ENCODE results near the gene ALG12. TPM values are rescaled to one million over a fixed set of nuclear protein-coding genes. Genes with fewer than 3 reads are reported as not detected.

ALG12 gene
- total RNA-seq, 1 donor from 2014 or later = 17.0 TPM

GRCh38 chr22:49944399-49944891 is 26.2 kb upstream of the ALG12 start:
- H3K4me3 ChIP-seq = no peak overlapping the region
- no peak overlapping the region for H3K27ac ChIP-seq (replicated peaks)
- H3K27me3 ChIP-seq (ENCODE audit: low read depth) = no peaks in the 10 kb centered on the region
- intact Hi-C loops (cut with micrococcal nuclease) = no loop called here
- no peaks in the 10 kb centered on the region for H3K36me3 ChIP-seq
- no peak for DNase-seq
- TF ChIP-seq CTCF (IDR thresholded peaks at IDR 0.05; ENCODE audit: borderline replicate concordance) = no peak
- H3K4me1 ChIP-seq = peaks cover 18% of the 10 kb centered on the region
- no peaks in the 10 kb centered on the region for H3K9me3 ChIP-seq (replicated peaks)

GRCh38 chr22:49943771-49944398 is 25.6 kb upstream of the ALG12 start:
- Histone ChIP-seq H3K4me3 (no peak overlapping the region), H3K36me3 (no peaks in the 10 kb centered on the region), H3K4me1 (peaks cover 17% of the 10 kb centered on the region), H3K27ac (replicated peaks) (no peak overlapping the region), H3K27me3 (ENCODE audit: low read depth) (no peaks in the 10 kb centered on the region), H3K9me3 (replicated peaks) (no peaks in the 10 kb centered on the region)
- TF ChIP-seq CTCF (IDR thresholded peaks at IDR 0.05; ENCODE audit: borderline replicate concordance) = no peak
- intact Hi-C loops (cut with micrococcal nuclease) = no loop called here
- no peak for DNase-seq

GRCh38 chr22:49943405-49943765 is 25.1 kb upstream of the ALG12 start:
- Histone ChIP-seq H3K36me3 (no peaks in the 10 kb centered on the region), H3K9me3 (replicated peaks) (no peaks in the 10 kb centered on the region), H3K4me3 (no peak overlapping the region), H3K4me1 (peaks cover 17% of the 10 kb centered on the region), H3K27ac (replicated peaks) (no peak overlapping the region), H3K27me3 (ENCODE audit: low read depth) (no peaks in the 10 kb centered on the region)
- DNase-seq = no peak
- no peak for TF ChIP-seq CTCF (IDR thresholded peaks at IDR 0.05; ENCODE audit: borderline replicate concordance)
- intact Hi-C loops (cut with micrococcal nuclease) = no loop called here

- H3K4me3 ChIP-seq = no peak overlapping the region
- TF ChIP-seq CTCF (IDR thresholded peaks at IDR 0.05; ENCODE audit: borderline replicate concordance) = no peak
- H3K9me3 ChIP-seq (replicated peaks) = no peaks in the 10 kb centered on the region
- no peaks in the 10 kb centered on the region for H3K27me3 ChIP-seq (ENCODE audit: low read depth)
- H3K36me3 ChIP-seq = no peaks in the 10 kb centered on the region
- H3K4me1 ChIP-seq = peaks cover 20% of the 10 kb centered on the region
- DNase-seq = no peak
- no peak overlapping the region for H3K27ac ChIP-seq (replicated peaks)
- intact Hi-C loops (cut with micrococcal nuclease) = no loop called here
Measured at GRCh38 chr22:49942565-49943404, 24.5 kb upstream of the ALG12 start.

- DNase-seq = no peak
- no peaks in the 10 kb centered on the region for H3K9me3 ChIP-seq (replicated peaks)
- peaks cover 31% of the 10 kb centered on the region for H3K4me1 ChIP-seq
- no peaks in the 10 kb centered on the region for H3K27me3 ChIP-seq (ENCODE audit: low read depth)
- no peak overlapping the region for H3K27ac ChIP-seq (replicated peaks)
- no peak for TF ChIP-seq CTCF (IDR thresholded peaks at IDR 0.05; ENCODE audit: borderline replicate concordance)
- H3K36me3 ChIP-seq = no peaks in the 10 kb centered on the region
- H3K4me3 ChIP-seq = no peak overlapping the region
- intact Hi-C loops (cut with micrococcal nuclease) = no loop called here
Measured at GRCh38 chr22:49941507-49942316, 23.5 kb upstream of the ALG12 start.

Measured in left ventricle myocardium inferior (tissue), 1 donor.